SU-DHL-6 (cell line): ENCODE results near the gene STRADA.

Experiments used
- H2AFZ ChIP-seq: fragments of 200-600 bp; sonication (generic); 2 replicates; pipeline ENCODE4 v1.6.1; 2014; ENCODE audit warnings: low read depth, mild to moderate bottlenecking, moderate library complexity, mixed read lengths, antibody characterized with exemption, low read length; ENCODE audit not compliant: severe bottlenecking
- H3F3A ChIP-seq: fragments of 200-600 bp; shearing (Covaris generic); 2 replicates; pipeline ENCODE4 v1.6.0; 2016; ENCODE audit warnings: antibody characterized with exemption, mild to moderate bottlenecking; ENCODE audit not compliant: insufficient read depth
- H3K27ac ChIP-seq: fragments of 200-600 bp; sonication (generic); 2 replicates; pipeline ENCODE4 v1.5.1; 2016; ENCODE audit warnings: low read depth, mild to moderate bottlenecking, low read length, moderate library complexity, mixed read lengths
- H3K27me3 ChIP-seq: fragments of 200-600 bp; sonication (generic), shearing (Covaris generic); 2 replicates; pipeline ENCODE4 v1.6.0; 2014; ENCODE audit warnings: mild to moderate bottlenecking, low read length
- H3K36me3 ChIP-seq: fragments of 200-600 bp; sonication (generic); 2 replicates; pipeline ENCODE4 v1.6.1; 2014; ENCODE audit warnings: mild to moderate bottlenecking, low read length, mixed read lengths
- H3K4me2 ChIP-seq: fragments of 300-600, 200-600 bp; shearing (Covaris generic), sonication (generic); 2 replicates; pipeline ENCODE4 v1.6.0; 2014; ENCODE audit warnings: low read length, low read depth, mild to moderate bottlenecking; ENCODE audit not compliant: poor library complexity, severe bottlenecking
- H3K4me3 ChIP-seq: fragments of 200-600 bp; sonication (generic); 2 replicates; pipeline ENCODE4 v1.5.1; 2014; ENCODE audit warnings: antibody characterized with exemption, low read length, mild to moderate bottlenecking, mixed read lengths; ENCODE audit not compliant: insufficient read depth, poor library complexity, severe bottlenecking
- H3K79me2 ChIP-seq: fragments of 200-600 bp; sonication (generic); 2 replicates; pipeline ENCODE4 v1.6.1; 2014; ENCODE audit warnings: mild to moderate bottlenecking, low read length, moderate library complexity; ENCODE audit not compliant: insufficient read depth
- H3K9ac ChIP-seq: fragments of 200-600 bp; sonication (generic); 2 replicates; pipeline ENCODE4 v1.7.0; 2014; ENCODE audit warnings: mild to moderate bottlenecking, low read length
- H3K9me2 ChIP-seq: fragments of 200-600 bp; sonication (generic); replicated peaks from 2 replicates; pipeline ENCODE4 v1.6.1; 2014; ENCODE audit warnings: low read length; ENCODE audit not compliant: insufficient read depth
- H3K9me3 ChIP-seq: fragments of 200-600 bp; sonication (generic); 2 replicates; pipeline ENCODE4 v1.6.1; 2014; ENCODE audit warnings: low read length, mixed read lengths; ENCODE audit not compliant: insufficient read depth
- H4K20me1 ChIP-seq: fragments of 200-600 bp; sonication (generic); 2 replicates; pipeline ENCODE4 v1.6.1; 2014; ENCODE audit warnings: low read depth, mild to moderate bottlenecking, antibody characterized with exemption, low read length, moderate library complexity, mixed read lengths
- CTCF ChIP-seq: fragments of 200-600 bp; sonication (generic); IDR thresholded peaks from one replicate; pipeline ENCODE4 v1.5.1; 2017; ENCODE audit warnings: antibody characterized with exemption, mild to moderate bottlenecking, low read length, moderate library complexity; ENCODE audit not compliant: insufficient read depth, poor library complexity, severe bottlenecking
- EZH2phosphoT487 ChIP-seq: fragments of 200-600 bp; sonication (generic), shearing (Covaris generic); conservative IDR thresholded peaks from 2 replicates; pipeline ENCODE4 v1.6.1; 2018; ENCODE audit warnings: mild to moderate bottlenecking, antibody characterized with exemption, low read length, moderate library complexity, mixed read lengths

STRADA gene

GRCh38 chr17:63697341-63698286 lies 44.0 kb downstream of the STRADA start:
- Histone ChIP-seq H3K27me3 (no peaks in the 10 kb centered on the region), H3K27ac (peak overlapping the region; percentile 98), H3K79me2 (peaks cover 12% of the 10 kb centered on the region), H3K4me3 (peak overlapping the region; percentile 73), H3F3A (peaks cover 48% of the 10 kb centered on the region), H2AFZ (no peak overlapping the region), H3K9ac (peak overlapping the region; percentile 99), H4K20me1 (no peaks in the 10 kb centered on the region), H3K4me2 (peak overlapping the region; percentile 93), H3K9me3 (no peaks in the 10 kb centered on the region), H3K36me3 (no peaks in the 10 kb centered on the region; the same call in 1 of the 2 replicates), H3K9me2 (no peaks in the 10 kb centered on the region)
- TF ChIP-seq EZH2phosphoT487 (no peak), CTCF (peak; percentile 89)

GRCh38 chr17:63696381-63696961 lies 45.1 kb downstream of the STRADA start:
- H3K79me2 ChIP-seq: peaks cover 12% of the 10 kb centered on the region
- H3K9ac ChIP-seq: peak overlapping the region; percentile 99
- H3K27me3 ChIP-seq: no peaks in the 10 kb centered on the region
- H3K27ac ChIP-seq: peak overlapping the region; percentile 98
- H3K36me3 ChIP-seq: no peaks in the 10 kb centered on the region; the same call in 1 of the 2 replicates
- H4K20me1 ChIP-seq: no peaks in the 10 kb centered on the region
- no peak overlapping the region for H2AFZ ChIP-seq
- H3K4me3 ChIP-seq: no peak overlapping the region
- no peaks in the 10 kb centered on the region for H3K9me2 ChIP-seq
- peaks cover 38% of the 10 kb centered on the region for H3F3A ChIP-seq
- no peaks in the 10 kb centered on the region for H3K9me3 ChIP-seq
- peak overlapping the region; percentile 93 for H3K4me2 ChIP-seq
- TF ChIP-seq CTCF: peak; percentile 29
- TF ChIP-seq EZH2phosphoT487: no peak

- Histone ChIP-seq H3K79me2 (peaks cover 12% of the 10 kb centered on the region), H4K20me1 (no peaks in the 10 kb centered on the region), H3K9me2 (no peaks in the 10 kb centered on the region), H2AFZ (no peak overlapping the region), H3K4me3 (no peak overlapping the region), H3K9ac (no peak overlapping the region), H3F3A (peaks cover 32% of the 10 kb centered on the region), H3K27me3 (no peaks in the 10 kb centered on the region), H3K9me3 (no peaks in the 10 kb centered on the region), H3K4me2 (no peak overlapping the region), H3K27ac (peak overlapping the region; percentile 98), H3K36me3 (no peaks in the 10 kb centered on the region; the same call in 1 of the 2 replicates)
- TF ChIP-seq CTCF (no peak), EZH2phosphoT487 (no peak)
These were observed 45.7 kb downstream of the STRADA start for GRCh38 chr17:63695889-63696288.
